Measurements from ENCODE around the gene SPON1. TPM values are rescaled to one million over a fixed set of nuclear protein-coding genes. Genes with fewer than 3 reads are reported as not detected.

Gene SPON1
- total RNA-seq, 1 experiment from 2014 or later: not detected

DNA sequence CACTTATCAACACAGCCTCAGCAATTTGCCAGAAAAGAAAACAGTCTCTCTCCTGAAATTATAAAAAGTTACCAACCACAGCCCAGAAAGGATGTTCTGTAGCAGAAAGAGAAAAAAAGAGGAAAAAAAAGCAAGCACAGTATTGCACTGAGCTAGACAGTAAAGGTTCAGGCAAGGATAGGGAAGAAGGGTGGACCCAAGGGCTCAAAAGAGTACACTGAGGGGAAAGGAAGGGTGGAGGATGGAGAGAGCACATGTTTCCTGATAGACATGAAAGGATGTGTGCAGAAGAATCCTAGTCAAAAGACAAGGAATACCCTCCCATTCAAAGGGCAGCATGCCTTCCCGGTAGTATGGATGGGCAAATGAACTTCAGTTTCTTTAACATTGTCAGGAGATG is 337.4 kb downstream of the SPON1 start:
- DNase-seq (ENCODE audit: low read depth, low spot score): no peak
- in situ Hi-C loops (cut with HindIII; ENCODE audit: low pct_unique_long_range_greater_than_20kb, low sequenced_read_pairs): no loop called here

DNA sequence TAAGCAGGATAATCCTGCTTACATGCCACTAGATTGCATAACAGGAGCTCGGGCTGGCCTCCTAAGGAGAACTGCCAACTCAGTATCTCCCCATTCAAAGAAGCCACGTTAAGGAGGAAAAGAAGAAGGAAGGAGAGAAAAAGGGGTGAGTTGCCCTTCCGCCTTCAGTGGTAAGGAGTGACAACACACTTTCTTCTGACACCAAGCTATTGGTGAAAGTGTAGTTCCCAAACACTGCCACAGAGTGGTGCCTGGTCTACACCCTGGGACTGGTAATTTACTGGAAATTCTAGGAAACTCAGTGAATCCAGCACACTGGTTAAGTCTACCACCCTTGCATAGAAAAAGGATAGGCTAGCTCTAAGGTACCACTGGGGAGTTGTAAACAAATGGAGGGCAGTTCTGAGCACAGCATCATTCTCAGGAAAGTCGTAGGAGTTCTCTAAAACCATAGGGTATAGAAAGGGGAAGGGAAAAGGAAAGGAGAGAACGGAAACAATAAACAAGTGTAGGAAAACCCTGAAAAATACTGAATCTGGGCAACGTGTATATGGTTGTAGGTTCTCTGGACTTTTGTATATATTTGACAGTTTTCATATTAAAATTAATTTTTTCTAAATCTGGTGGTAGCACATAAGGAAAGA is 338.3 kb downstream of the SPON1 start:
- DNase-seq (ENCODE audit: low read depth, low spot score): peak; percentile 86
- in situ Hi-C loops (cut with HindIII; ENCODE audit: low pct_unique_long_range_greater_than_20kb, low sequenced_read_pairs): no loop called here

DNA sequence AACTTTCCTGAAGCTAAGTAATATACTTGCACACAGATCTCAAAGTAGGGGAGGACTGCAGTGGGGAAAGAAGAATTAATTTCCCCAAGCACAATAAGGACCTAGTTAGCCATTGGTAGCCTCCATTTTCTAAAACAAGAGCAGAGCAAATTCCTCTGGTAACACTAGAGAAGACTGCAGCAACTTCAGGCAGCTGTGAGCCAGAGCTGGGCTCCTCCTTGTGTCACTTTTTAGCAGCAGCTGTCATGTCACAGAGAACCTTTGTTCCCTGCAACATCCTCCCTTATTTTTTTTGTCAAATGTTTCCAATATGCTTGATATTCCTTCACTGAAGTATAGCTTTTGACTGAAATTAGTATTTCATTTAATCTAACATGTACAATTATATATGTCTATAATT is 342.1 kb downstream of the SPON1 start:
- DNase-seq (ENCODE audit: low read depth, low spot score): no peak
- in situ Hi-C loops (cut with HindIII; ENCODE audit: low pct_unique_long_range_greater_than_20kb, low sequenced_read_pairs): no loop called here

DNA sequence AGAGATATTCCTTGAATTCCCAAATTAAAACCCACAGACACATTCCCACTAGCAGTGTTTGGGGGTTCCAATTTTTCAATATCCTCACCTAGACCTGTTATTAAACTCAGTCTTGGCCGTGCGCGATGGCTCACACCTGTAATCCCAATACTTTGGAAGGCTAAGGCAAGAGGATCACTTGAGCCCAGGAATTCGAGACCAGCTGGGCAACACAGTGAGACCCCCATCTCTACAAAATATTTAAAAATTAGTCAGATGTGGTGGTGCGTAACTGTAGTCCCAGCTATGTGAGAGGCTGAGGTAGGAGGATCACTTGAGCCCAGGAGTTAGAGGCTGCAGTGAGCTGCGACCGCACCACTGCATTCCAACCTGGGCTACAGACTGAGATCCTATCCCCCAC is 343.1 kb downstream of the SPON1 start:
- no peak for DNase-seq (ENCODE audit: low read depth, low spot score)
- in situ Hi-C loops (cut with HindIII; ENCODE audit: low pct_unique_long_range_greater_than_20kb, low sequenced_read_pairs): no loop called here

DNA sequence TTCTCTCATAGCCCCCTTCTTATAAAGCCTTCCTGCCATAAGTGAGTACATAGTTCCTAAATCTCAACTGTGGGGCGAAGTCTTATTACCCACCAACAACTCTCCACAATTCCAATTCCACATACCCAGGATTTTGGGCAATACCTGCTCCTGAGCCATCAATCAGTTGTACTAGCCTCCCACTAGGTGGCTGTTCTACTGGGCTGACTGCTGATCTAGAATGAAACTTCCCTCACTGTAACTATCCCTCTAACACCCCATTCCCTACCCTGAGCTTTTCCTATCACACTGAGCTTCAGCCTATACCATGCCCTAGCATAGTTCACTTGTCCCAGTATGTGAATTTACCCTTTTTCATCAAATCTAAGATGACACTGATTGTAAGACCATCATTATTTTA is 344.0 kb downstream of the SPON1 start:
- DNase-seq (ENCODE audit: low read depth, low spot score): peak; percentile 15
- in situ Hi-C loops (cut with HindIII; ENCODE audit: low pct_unique_long_range_greater_than_20kb, low sequenced_read_pairs): no loop called here

DNA sequence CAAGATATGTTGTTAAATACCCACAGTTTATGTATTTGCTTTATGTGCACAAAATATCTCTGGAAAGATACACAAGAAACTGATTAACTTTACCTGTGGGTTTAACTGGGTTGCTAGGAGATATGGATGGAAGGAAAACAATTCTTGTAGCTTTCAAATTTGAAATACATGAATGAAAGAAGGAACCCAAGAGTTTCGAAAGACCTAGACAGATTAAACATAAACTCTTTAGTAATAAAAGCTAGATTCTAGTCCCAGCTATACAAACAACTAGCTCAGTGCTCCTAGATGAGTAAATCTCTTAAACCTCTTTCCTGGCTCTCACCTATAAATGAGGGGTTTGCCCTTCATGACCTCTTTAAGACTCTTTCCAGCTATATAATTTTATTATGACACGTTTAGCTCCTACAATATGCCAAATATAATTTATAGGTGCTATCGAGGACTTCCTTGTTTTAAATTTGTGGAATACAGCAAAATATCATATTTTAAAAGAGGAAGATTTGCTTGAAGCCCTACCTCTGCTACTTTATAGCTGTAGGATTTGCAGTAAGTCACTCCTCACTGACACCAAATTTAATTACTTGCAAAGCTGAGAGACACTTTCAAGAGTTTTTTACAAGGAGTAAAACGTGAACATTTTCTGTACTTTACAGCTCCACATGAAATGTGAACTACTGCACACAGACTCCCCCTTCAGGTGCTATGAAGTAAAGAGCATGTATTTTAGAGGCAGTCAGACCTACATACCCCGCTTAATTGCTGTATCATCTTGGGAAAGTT is 345.8 kb downstream of the SPON1 start:
- in situ Hi-C loops (cut with HindIII; ENCODE audit: low pct_unique_long_range_greater_than_20kb, low sequenced_read_pairs): no loop called here
- peak; percentile 56 for DNase-seq (ENCODE audit: low read depth, low spot score)

DNA sequence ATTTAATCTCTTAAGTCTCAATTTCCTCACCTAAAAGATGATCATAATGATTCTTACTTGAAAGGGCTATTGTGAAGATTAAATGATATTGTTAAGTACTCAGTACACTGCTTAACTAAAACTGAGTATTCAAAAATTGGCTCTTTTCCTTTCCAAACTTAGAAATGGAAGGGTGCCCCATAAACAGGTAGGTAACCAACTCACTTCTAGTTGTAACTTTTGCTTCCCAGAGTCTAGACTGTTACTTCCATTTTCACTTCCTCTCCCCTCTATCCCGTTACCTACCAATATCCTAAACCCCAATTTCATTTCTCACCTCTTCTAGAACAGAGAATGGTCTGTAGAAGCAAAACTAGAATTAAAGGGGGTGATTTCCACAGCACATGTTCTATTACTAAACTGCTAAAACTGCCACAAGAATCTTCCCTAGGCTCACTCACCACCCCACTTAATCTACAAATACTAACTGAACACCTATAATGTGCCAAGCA is 346.4 kb downstream of the SPON1 start:
- no peak for DNase-seq (ENCODE audit: low read depth, low spot score)
- in situ Hi-C loops (cut with HindIII; ENCODE audit: low pct_unique_long_range_greater_than_20kb, low sequenced_read_pairs): no loop called here

DNA sequence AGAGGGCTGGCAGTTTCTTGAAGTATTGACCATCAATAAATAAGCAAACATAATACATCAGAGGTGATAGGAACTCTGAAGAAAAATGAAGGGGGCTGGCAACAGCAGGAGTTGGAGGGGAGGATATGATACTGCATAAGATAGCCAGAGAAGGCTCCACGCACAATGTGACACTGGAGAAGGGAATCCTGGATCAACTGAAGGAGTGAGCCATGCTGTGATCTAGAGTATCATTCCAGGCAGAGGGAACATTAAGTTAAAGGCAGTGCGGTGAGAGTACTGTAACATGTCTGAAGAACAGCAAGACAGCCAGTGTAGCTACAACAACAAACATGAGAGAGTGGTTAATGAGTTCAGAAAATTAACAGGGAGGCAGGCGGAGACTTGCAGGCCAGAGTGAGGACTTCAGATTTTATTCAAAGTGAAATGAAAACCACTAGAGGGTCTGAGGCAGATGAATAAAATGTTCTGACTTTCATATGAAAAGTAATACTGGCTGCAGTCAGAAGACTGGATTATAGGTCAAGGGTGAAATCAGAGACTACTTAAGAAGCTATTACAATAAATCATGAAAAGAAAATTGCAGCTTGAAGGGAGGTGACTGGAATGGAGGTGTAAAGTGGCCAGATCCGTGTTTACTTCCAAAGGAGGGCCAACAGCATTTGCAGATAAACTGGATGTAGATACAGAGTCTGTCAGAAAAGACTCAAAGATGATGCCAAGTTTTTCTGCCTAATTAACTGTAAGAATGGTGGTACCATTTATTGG is 347.1 kb downstream of the SPON1 start:
- in situ Hi-C loops (cut with HindIII; ENCODE audit: low pct_unique_long_range_greater_than_20kb, low sequenced_read_pairs): no loop called here

DNA sequence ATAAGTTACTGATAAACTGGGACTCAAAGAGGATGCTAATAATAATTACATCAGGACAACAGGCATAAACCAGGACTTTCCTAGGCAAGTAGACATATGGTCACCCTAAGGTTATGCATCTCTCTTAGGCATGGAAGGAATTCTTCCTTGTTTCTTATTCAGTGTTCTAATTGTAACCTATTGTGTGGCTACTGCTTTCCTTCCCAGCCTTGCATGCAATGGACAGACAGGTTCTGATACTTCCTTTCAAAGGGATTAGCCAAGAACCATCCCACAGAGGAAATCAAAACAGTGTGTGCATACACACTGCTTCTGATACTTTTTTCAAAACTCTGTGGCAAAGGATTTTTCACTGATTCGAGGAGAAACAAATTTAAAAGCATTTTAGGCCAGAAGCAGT is 348.2 kb downstream of the SPON1 start:
- in situ Hi-C loops (cut with HindIII; ENCODE audit: low pct_unique_long_range_greater_than_20kb, low sequenced_read_pairs): no loop called here
- no peak for DNase-seq (ENCODE audit: low read depth, low spot score)

More for the DNA sequence above, 347.1 kb downstream of the SPON1 start:
- no peak for DNase-seq (ENCODE audit: low read depth, low spot score)

DNA sequence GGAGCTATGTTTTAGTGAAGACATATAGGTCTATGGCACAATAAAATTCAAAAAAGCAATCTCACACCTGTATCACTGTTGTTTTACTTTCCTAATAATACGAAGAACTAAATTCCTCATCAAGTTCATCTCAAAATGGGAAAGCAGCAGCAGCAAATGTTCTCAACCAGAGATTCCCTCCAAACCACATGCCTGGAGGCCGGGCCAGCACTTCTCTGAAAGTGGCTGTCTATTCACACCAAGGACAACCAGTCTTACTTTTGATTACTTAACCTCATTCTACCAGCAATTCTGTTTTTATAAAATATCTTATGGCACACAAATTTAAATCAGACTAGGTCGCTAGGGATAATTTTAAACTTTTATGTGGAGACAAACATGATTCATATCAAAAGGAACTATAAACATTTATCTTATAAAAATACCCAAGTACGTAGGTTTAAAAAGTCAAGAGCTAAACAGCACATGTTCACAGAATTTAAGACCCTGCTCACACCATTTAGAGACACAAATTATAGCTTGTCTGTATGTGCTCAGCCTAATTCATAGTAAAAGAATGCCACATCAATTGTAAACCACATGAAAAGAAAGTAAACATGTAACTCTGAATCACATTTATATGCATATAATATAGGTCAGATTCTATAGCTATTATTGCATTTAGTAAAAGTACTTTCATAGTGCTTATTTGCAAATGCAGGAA is 350.4 kb downstream of the SPON1 start:
- DNase-seq (ENCODE audit: low read depth, low spot score): no peak
- in situ Hi-C loops (cut with HindIII; ENCODE audit: low pct_unique_long_range_greater_than_20kb, low sequenced_read_pairs): no loop called here

DNA sequence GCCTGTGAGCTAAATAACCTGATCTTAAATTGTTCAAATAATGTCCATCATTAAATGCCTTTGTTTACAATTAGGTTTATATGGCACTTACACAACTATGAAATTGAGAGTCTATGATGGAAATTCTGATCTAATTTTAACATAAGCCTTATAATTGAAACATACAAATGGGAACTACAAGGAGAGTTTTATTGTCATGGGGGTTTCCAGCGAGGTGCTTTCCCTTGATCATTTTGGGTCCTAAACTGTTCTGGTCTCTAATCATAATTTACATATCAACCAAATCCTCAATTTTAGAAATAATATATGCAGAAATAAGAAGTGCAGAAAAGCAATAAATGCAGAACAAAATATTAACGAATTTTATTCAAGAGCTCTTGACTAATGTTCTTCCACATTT is 351.6 kb downstream of the SPON1 start:
- in situ Hi-C loops (cut with HindIII; ENCODE audit: low pct_unique_long_range_greater_than_20kb, low sequenced_read_pairs): no loop called here
- no peak for DNase-seq (ENCODE audit: low read depth, low spot score)

DNA sequence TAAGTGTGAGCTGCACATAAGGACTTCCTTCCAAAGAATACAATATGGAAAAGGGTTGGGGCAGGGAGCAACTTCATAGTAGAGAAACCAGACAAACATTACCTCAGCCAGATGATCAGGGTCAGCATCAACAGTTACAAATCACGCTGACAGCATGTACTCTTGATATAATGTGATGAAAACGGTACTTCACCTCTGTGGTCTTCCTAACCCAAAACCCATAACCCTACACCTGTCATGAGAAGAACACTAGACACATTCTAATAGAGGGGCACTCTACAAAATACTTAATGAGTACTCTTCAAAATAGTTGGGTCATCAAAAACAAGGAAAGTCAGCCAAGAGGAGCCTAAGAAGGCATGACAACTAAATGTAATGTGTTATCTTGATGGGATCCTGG is 352.6 kb downstream of the SPON1 start:
- in situ Hi-C loops (cut with HindIII; ENCODE audit: low pct_unique_long_range_greater_than_20kb, low sequenced_read_pairs): no loop called here
- DNase-seq (ENCODE audit: low read depth, low spot score): no peak

Small RNA genes within 50 kb of the gene (small RNA-seq; reads per million reads assigned to genes)
- 0.02 to 0.19 reads per million in 2 experiments for gene RNA5SP332
